ENCODE results near the gene DVL1.
"Not testable (repeated sequence)": the region's sequence is repeated elsewhere in the genome, so short reads cannot be mapped to it uniquely, and the experiment has no call there.

Gene DVL1

GRCh38 chr1:1321477-1321876, 27.7 kb downstream of the DVL1 start:
- H3K4me3 Mint-ChIP-seq: no peak overlapping the region
- H3K4me1 Mint-ChIP-seq: peaks cover 36% of the 10 kb centered on the region
- H3K9me3 Mint-ChIP-seq: no peaks in the 10 kb centered on the region

DNA sequence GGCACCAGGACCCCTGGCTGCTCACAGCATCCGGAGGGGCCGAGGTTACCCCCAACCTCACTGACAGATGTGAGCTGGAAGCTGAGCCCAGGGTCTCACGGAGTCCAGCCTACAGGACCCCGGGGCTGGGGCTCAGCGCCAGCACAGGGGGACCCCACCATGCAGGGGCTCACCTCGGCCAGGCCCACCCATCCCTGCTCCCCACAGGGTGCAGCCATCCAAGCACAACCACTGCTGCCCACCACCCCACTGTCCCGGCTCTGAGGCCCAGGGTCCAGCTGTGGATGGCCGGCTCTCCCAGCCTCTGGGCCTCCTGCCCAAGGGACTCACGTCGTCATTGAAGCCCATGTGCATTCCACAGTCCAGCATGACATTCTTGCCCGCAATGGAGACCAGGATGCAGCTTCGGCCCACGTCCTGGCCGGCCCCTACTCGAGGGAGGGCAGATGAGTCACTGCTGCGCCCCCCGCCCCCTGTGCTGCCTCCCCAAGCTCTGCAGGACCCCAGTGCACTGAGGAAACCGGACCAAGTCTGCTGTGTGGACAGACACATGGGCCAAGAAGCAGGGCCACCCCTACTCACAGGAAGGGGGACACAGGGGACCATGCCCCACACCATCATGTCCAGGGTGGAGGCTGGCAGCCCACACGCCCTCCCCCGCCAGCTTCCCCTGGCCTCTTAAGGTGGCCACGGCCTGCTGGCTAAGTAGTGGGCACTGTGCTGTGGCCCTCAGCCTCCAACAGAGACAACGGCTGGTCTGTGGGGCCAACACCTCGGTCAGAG, 28.4 kb downstream of the DVL1 start:
- DNase-seq (ENCODE audit: low spot score in 2 of 2) (no peak), ATAC-seq (replicated peaks; ENCODE audit: extremely low read depth, poor library complexity, severe bottlenecking) (no peak)
- peaks cover 30% of the 10 kb centered on the region for H3K4me1 Mint-ChIP-seq
- no peaks in the 10 kb centered on the region for H3K27me3 Mint-ChIP-seq
- no peaks in the 10 kb centered on the region for H3K9me3 Mint-ChIP-seq
- H3K27ac Mint-ChIP-seq (ENCODE audit: low read depth): peak overlapping the region; percentile 62
- H3K36me3 Mint-ChIP-seq (ENCODE audit: insufficient read depth): peaks cover 29% of the 10 kb centered on the region
- no peak overlapping the region for H3K4me3 Mint-ChIP-seq

More at GRCh38 chr1:1321477-1321876, 27.7 kb downstream of the DVL1 start:
- Mint-ChIP-seq H3K36me3 (ENCODE audit: insufficient read depth) (peaks cover 27% of the 10 kb centered on the region), H3K27ac (ENCODE audit: low read depth) (no peak overlapping the region), H3K27me3 (no peaks in the 10 kb centered on the region)
- DNase-seq (ENCODE audit: low spot score in 2 of 2) (no peak), ATAC-seq (replicated peaks; ENCODE audit: extremely low read depth, poor library complexity, severe bottlenecking) (no peak)

- no peak for DNase-seq (ENCODE audit: low spot score in 2 of 2)
- peaks cover 29% of the 10 kb centered on the region for H3K4me1 Mint-ChIP-seq
- H3K36me3 Mint-ChIP-seq (ENCODE audit: insufficient read depth): peaks cover 28% of the 10 kb centered on the region
- no peak for ATAC-seq (replicated peaks; ENCODE audit: extremely low read depth, poor library complexity, severe bottlenecking)
- H3K4me3 Mint-ChIP-seq: no peak overlapping the region
- H3K9me3 Mint-ChIP-seq: no peaks in the 10 kb centered on the region
- no peaks in the 10 kb centered on the region for H3K27me3 Mint-ChIP-seq
- no peak overlapping the region for H3K27ac Mint-ChIP-seq (ENCODE audit: low read depth)
Measured at GRCh38 chr1:1319646-1319941, 29.6 kb downstream of the DVL1 start.

DNA sequence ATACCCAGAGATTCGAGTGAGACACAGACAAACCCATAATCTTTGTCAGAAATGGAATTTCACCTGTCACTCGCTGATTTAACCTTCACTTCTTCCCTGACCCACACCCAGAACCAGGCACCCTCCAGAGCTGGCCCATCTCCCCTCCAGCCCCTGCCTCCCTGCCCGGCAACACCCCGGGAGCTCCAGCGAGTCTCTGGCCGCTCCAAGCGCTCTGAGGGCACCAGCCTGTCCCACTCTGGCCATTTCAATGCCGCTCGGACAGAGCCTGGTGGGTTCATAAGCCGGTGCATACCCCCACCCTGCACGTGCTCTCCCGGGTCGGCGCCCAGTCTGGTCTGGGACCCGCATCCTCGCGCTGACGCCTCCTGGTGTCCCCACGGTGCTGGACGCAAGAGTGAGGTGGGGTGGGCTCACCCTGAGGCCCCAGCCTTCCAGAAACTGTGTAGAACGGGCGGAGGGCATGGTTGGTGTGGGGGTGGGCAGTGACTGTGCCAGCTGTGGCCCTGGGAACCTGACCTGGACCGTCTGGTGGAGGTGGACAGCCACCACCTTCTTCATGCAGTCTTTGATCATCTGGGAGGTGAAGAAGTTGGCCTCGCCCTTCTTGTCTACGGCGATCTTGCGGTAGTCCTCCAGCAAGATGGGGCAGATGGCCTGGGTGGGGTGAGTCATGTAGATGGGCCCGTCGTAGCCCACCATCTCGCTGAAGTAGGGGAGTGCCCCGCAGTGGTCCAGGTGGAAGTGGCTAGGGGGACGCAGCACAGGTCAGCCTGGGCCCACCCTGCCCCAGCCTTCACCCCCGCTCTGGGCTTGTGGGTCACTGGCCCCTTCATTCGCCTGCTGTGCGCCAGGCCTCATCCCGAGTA, 30.2 kb downstream of the DVL1 start:
- ATAC-seq (replicated peaks; ENCODE audit: extremely low read depth, poor library complexity, severe bottlenecking) (no peak), DNase-seq (ENCODE audit: low spot score in 2 of 2) (no peak)
- no peak overlapping the region for H3K27ac Mint-ChIP-seq (ENCODE audit: low read depth)
- no peak overlapping the region for H3K4me3 Mint-ChIP-seq
- H3K36me3 Mint-ChIP-seq (ENCODE audit: insufficient read depth): peaks cover 28% of the 10 kb centered on the region
- H3K27me3 Mint-ChIP-seq: no peaks in the 10 kb centered on the region
- no peaks in the 10 kb centered on the region for H3K9me3 Mint-ChIP-seq
- peaks cover 25% of the 10 kb centered on the region for H3K4me1 Mint-ChIP-seq

- Mint-ChIP-seq H3K4me1 (peaks cover 18% of the 10 kb centered on the region), H3K4me3 (no peak overlapping the region), H3K9me3 (no peaks in the 10 kb centered on the region), H3K27ac (ENCODE audit: low read depth) (no peak overlapping the region), H3K36me3 (ENCODE audit: insufficient read depth) (peaks cover 31% of the 10 kb centered on the region), H3K27me3 (no peaks in the 10 kb centered on the region)
- DNase-seq (ENCODE audit: low spot score in 2 of 2): no peak
- ATAC-seq (replicated peaks; ENCODE audit: extremely low read depth, poor library complexity, severe bottlenecking): no peak
Measured at GRCh38 chr1:1318131-1318652, 31.0 kb downstream of the DVL1 start.

GRCh38 chr1:1317420-1317819, 31.8 kb downstream of the DVL1 start:
- ATAC-seq (replicated peaks; ENCODE audit: extremely low read depth, poor library complexity, severe bottlenecking) (no peak), DNase-seq (ENCODE audit: low spot score in 2 of 2) (no peak)
- H3K9me3 Mint-ChIP-seq: no peaks in the 10 kb centered on the region
- no peak overlapping the region for H3K4me3 Mint-ChIP-seq
- no peak overlapping the region for H3K27ac Mint-ChIP-seq (ENCODE audit: low read depth)
- peaks cover 33% of the 10 kb centered on the region for H3K36me3 Mint-ChIP-seq (ENCODE audit: insufficient read depth)
- no peaks in the 10 kb centered on the region for H3K27me3 Mint-ChIP-seq
- peaks cover 11% of the 10 kb centered on the region for H3K4me1 Mint-ChIP-seq

DNA sequence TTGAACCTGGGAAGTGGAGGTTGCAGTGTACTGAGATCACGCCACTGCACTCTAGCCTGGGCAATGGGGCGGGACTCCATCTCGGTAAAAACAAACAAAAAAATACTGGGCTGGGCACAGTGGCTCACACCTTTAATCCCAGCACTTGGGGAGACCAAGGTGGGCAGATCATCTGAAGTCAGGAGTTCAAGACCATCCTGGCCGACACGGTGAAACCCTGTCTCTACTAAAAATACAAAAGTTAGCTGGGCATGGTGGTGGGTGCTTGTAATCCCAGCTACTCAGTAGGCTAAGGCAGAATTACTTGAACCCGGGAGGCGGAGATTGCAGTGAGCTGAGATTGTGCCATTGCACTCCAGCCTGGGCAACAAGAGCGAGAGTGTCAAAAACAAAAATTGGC, 33.0 kb downstream of the DVL1 start:
- H3K4me1 Mint-ChIP-seq; DNase-seq (ENCODE audit: low spot score in 2 of 2); H3K27ac Mint-ChIP-seq (ENCODE audit: low read depth); H3K9me3 Mint-ChIP-seq; H3K27me3 Mint-ChIP-seq; H3K4me3 Mint-ChIP-seq; ATAC-seq (replicated peaks; ENCODE audit: extremely low read depth, poor library complexity, severe bottlenecking): not testable (repeated sequence)
- peaks cover 39% of the 10 kb centered on the region for H3K36me3 Mint-ChIP-seq (ENCODE audit: insufficient read depth)

DNA sequence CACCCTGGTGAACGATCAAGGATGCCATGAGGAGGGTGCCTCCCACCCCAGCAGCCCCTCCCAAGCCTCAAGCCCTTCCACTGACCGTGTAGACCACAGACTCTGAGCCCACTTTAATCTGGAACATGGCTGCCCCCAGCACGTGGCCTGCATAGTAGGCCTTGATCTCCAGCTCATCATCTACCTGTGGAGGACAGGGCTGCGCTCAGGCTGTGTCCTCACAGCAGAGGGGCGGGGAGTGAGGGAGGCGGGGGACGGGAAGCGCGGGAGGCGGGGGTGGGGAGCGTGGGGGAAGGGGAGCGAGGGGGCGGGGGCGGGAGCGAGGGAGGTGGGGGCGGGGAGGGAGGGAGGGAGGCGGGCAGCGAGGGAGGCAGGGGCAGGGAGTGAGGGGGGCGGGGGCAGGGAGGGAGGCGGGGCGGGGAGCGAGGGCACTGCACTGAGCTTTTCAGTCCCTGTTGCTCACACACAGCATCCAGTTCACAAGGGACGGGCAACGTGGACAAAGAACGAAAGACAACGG, 33.7 kb downstream of the DVL1 start:
- ATAC-seq (replicated peaks; ENCODE audit: extremely low read depth, poor library complexity, severe bottlenecking) (no peak), DNase-seq (ENCODE audit: low spot score in 2 of 2) (no peak)
- Mint-ChIP-seq H3K27ac (ENCODE audit: low read depth) (no peak overlapping the region), H3K4me3 (no peak overlapping the region), H3K4me1 (peaks cover 5% of the 10 kb centered on the region), H3K36me3 (ENCODE audit: insufficient read depth) (peaks cover 43% of the 10 kb centered on the region), H3K27me3 (no peaks in the 10 kb centered on the region), H3K9me3 (no peaks in the 10 kb centered on the region)

GRCh38 chr1:1314678-1315335, 34.4 kb downstream of the DVL1 start:
- Mint-ChIP-seq H3K27ac (ENCODE audit: low read depth) (peak overlapping the region; percentile 44), H3K4me1 (no peaks in the 10 kb centered on the region), H3K9me3 (no peaks in the 10 kb centered on the region), H3K36me3 (ENCODE audit: insufficient read depth) (peaks cover 43% of the 10 kb centered on the region), H3K27me3 (no peaks in the 10 kb centered on the region), H3K4me3 (peak overlapping the region; percentile 67)
- ATAC-seq (replicated peaks; ENCODE audit: extremely low read depth, poor library complexity, severe bottlenecking) (no peak), DNase-seq (ENCODE audit: low spot score in 2 of 2) (no peak)

DNA sequence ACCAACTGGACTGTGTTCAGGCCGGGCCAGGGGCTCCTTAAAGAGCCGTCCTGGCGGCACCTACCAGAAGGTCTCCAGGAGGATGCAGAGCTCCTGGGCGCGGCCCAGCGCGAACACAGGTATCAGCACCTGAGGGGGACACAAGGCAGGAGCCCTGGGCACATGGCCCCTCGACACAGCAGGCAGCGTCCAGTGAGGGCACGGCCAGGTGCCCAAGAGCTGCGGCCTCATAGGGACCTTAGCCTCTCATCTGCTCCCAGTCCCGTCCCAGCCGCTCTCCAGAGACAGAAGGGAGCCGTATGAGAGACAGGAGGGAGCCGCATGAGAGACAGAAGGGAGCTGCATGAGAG, 35.0 kb downstream of the DVL1 start:
- H3K4me3 Mint-ChIP-seq: no peak overlapping the region
- H3K4me1 Mint-ChIP-seq: no peaks in the 10 kb centered on the region
- peaks cover 39% of the 10 kb centered on the region for H3K36me3 Mint-ChIP-seq (ENCODE audit: insufficient read depth)
- ATAC-seq (replicated peaks; ENCODE audit: extremely low read depth, poor library complexity, severe bottlenecking) (no peak), DNase-seq (ENCODE audit: low spot score in 2 of 2) (no peak)
- H3K9me3 Mint-ChIP-seq: no peaks in the 10 kb centered on the region
- H3K27ac Mint-ChIP-seq (ENCODE audit: low read depth): no peak overlapping the region
- H3K27me3 Mint-ChIP-seq: no peaks in the 10 kb centered on the region

DNA sequence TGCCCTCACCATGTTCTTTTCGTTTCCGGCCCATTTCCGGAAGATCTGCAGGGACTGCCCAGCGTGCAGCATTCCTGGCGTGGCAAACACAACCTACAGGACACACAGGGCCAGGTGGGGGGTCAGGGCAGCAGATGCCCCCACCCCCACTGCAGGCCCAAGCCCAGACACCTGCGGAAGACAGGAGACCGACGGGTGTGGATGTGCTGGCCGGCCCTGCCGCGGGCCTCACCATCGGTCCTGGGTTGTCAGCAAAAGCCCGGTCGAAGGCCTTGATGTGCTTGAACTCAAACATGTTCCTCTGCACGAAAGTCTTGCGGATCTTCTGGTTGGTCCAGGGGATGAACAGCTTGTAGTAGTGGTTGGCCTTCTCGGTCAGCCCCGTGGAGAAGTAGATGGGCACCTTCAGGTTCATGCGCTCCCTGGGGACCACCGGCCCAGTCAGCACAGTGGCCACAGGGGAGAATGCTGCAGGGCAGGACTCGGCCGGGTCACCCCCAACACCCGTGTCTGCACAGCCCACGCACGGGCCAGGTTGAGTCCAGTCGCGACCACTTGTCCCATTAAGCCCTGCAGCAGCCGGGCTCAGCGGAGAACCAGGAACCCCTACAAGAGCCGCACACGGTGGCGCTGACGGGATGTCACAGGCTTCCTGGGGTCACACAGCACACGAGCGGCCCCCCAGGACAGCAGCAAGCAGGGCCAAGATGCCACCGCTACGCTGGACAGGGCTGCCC, 35.5 kb downstream of the DVL1 start:
- no peak overlapping the region for H3K27ac Mint-ChIP-seq (ENCODE audit: low read depth)
- DNase-seq (ENCODE audit: low spot score in 2 of 2): no peak
- no peaks in the 10 kb centered on the region for H3K27me3 Mint-ChIP-seq
- no peak overlapping the region for H3K4me3 Mint-ChIP-seq
- no peak for ATAC-seq (replicated peaks; ENCODE audit: extremely low read depth, poor library complexity, severe bottlenecking)
- H3K9me3 Mint-ChIP-seq: no peaks in the 10 kb centered on the region
- H3K36me3 Mint-ChIP-seq (ENCODE audit: insufficient read depth): peaks cover 37% of the 10 kb centered on the region
- H3K4me1 Mint-ChIP-seq: no peaks in the 10 kb centered on the region
